AG08395 (cell line): Measurements from ENCODE around the gene KRTAP12-2.

ENCODE experiments used
- DNase-seq: peaks from one replicate; pipeline ENCODE4 v3.0.0; 2012; ENCODE audit warnings: mixed read lengths, low spot score

The KRTAP12-2 gene, protein sequence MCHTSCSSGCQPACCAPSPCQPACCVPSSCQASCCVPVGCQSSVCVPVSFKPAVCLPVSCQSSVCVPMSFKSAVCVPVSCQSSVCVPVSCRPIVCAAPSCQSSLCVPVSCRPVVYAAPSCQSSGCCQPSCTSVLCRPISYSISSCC

GRCh38 chr21:44666401-44667320 is at the start of gene KRTAP12-2:
KRTAP12-2 (minus strand) TSS chr21:44666927; CDS start chr21:44666886, 41 bp downstream.
- DNase-seq = no peak

DNA sequence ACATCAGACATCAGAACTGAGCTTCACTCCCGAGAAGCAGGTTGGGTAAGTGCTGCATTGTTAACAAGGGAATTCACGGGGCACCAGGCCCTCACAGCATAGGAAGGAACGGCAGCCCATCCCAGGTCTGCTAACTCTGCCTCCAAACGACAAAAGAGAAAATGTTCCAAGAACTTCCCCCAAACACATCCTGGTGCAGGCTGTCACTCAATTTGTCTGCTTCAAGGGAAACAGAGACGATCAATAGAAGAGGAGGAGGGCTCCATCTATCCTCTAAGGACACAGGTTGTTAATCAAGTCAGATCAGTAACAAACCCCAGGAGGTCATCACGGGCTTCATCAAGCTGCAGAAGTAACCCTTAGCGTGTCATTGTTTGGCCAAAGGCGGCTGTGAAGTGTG is 48.2 kb upstream of the KRTAP12-2 start:
- no peak for DNase-seq

DNA sequence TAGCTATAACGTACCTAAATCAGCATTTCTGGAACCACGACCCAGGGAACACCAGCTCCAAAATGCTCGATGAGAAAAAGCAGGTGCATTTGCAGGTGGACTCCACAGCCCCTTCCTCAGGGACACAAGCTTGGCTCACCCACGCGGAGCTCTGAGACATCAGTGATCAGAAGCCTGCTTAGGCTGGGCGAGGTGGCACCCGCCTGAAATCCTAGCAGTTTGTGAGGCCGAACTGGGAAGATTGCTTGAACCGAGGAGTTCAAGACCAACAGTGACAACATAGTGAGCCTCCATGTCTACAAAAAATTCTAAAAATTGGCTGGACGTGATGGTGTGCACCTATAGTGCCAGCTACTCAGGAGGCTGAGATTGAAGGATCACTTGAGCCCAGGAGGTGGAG is 47.1 kb upstream of the KRTAP12-2 start:
- DNase-seq = no peak

GRCh38 chr21:44713130-44713529 is 46.4 kb upstream of the KRTAP12-2 start:
- DNase-seq = no peak

DNA sequence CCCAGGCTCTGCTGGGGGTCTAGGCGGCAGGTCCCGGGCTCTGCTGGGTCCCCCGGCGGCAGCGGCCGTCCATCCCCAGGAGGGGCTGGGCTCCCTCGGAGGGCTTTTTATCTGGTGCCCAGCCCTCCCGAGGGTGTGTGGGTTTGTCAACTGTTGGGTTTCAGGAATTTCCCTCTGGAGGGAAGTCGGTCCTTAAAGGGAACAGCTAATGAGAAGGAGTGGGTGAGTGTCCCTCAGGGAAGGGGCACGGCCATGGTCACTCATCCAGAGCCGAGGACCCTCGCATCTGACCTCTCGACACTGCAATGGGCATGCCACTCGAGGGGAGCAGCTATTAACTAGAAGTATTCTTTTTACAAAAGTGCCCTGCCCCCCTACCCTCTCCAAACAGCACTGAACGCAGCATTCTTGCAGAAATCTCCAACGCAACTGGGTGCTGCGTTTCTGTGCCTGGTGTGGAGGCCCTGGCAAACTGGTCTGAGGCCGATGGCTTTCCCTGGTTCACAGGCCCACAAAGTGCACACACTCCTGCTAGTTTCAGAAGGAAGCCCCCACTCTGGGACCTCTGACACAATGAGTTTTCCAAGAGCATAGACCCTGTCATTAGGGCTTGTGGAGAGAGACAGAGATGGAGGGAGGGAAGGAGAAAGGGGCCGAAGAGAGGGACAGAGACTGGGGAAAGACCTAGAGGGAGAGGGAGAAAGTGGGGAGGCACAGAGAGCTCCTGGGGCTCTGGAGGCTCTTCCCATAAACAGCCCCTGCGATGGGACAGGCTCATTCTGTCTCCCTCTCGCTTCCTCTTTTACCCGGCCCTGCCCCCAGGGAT is 45.7 kb upstream of the KRTAP12-2 start:
- DNase-seq = no peak

GRCh38 chr21:44711327-44712202 is 44.8 kb upstream of the KRTAP12-2 start, which contains the start of gene TSPEAR:
TSPEAR (minus strand) TSS chr21:44711572; CDS start chr21:44711514, 58 bp downstream.
- DNase-seq = no peak

GRCh38 chr21:44710756-44711326 is 44.1 kb upstream of the KRTAP12-2 start:
- DNase-seq = no peak

- DNase-seq = no peak
Observed at GRCh38 chr21:44710294-44710665, 43.6 kb upstream of the KRTAP12-2 start.

DNA sequence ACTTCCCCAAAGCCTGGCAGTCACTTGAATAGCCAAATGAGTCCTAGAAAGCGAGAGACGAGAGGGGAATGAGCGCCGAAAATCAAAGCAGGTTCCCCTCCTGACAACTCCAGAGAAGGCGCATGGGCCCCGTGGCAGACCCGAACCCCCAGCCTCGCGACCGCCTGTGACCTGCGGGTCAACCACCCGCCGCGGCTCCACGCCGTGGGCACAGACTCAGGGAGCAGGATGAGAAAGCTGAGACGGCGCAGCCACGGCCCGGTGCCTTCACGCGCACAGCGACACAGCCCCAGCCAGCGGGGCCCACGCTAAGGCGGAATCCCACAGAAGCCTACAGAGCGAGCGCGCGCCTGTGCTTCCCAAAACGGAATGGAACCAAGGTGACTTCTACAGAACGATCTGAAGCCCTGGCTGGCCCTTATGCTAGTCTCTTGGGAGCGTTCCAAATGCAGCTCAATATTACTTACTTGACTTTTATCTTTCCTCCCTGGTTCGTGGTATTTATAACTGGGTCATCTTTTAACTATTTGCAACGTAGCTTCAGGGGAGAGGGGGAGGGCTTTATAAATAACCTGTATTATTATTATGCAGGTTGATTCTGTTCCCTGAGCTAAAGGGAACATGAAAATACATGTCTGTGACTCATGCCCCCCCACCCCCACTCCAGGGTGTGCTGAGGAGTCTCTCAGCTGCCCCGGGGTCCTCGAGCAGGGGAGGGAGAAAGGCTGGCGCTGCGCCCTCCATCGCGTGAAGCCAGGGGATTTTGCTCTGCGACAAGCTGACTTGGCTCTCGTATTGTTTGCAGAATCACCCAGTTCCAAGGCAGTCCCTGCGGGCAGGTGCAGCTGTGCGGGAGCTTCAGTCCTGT is 42.9 kb upstream of the KRTAP12-2 start:
- DNase-seq = no peak

DNA sequence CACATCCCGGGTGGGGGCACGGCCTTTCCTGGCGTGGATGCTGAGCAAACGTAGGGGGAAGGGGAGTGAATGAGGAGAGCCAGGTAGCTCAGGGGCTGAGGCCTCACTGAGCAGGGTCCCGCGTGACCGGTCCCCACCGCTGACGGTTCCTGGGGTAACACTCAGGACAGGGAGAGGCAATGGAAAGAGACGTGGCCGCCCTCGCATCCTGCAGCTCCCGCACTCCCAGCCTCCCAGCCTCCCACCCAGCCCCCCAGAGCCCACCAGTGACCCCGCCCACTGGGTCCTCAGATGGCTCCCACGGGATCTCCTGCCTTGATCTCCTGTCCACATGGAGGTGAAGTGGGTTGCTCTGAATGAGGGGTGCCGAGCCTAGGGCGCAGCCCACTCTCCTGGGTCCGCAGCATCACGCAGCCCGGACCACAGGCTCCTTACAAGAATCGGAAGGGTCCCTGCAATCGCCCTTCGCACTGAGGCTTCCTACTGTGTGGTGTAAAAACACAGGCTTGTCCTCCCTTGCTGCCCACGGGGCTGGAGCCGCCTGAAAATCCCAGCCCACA is 42.2 kb upstream of the KRTAP12-2 start:
- no peak for DNase-seq

- no peak for DNase-seq
Observed at GRCh38 chr21:44708213-44708865, 41.6 kb upstream of the KRTAP12-2 start.

DNA sequence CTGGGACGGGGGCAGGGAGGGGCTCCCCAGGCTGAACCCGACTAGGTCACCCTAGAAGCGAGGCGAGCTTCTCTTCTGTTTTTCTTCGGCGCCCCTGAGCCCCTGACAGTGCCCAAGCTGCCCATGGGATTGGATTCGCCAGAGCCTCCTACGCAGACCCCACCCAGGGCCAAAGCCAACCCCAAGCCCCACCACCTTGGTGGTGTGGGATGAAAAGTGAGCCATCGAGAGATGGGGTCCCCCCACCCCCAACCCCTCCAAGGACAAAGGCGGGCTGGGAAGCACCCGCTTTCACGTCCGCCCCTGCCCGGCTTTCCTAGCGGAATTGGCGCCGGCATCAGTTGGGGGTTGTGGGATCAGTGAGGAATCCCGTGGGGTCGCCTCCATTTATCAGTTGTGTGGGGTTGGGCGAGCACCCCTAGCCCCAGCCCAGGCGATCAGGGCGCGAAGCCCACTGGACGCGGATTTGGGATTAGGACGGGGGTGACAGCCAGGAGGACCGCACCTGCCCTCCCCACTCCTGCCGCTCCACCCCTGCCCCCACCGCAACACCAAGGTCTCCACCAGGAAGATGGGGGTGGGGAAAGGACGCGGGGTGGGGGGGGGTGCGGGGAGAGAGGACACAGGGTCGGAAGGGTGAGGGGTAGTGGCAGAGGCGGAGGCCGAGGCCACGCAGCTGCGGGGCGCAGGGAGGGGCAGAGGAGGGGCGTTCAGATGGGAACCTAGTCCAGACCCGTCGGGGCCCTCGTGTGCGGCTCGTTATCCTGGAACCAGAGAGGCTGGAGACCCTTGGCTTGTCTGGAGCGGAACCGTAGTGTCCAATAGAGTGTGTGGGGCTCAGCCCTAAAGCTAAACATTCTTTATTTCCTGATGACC is 40.2 kb upstream of the KRTAP12-2 start:
- DNase-seq = no peak

GRCh38 chr21:44706026-44706705 is 39.4 kb upstream of the KRTAP12-2 start:
- DNase-seq = no peak

DNA sequence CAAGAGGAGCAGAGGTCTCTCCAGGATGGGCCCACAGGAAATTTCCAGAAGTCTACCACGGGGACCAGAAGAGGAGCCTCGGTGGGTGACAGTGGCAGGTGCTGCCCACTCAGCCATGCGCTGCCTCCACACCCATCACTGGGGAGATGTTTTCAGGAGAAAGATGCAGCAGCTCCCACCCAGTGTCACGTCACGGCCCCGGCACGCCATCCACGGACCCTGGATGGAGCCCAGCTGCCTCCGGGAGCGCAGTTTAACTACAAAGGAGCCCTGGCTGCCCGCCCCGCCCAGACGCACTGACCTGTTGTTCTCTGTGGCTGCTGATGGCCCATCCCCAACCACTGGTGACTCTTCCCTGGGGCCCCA is 37.9 kb upstream of the KRTAP12-2 start:
- no peak for DNase-seq

DNA sequence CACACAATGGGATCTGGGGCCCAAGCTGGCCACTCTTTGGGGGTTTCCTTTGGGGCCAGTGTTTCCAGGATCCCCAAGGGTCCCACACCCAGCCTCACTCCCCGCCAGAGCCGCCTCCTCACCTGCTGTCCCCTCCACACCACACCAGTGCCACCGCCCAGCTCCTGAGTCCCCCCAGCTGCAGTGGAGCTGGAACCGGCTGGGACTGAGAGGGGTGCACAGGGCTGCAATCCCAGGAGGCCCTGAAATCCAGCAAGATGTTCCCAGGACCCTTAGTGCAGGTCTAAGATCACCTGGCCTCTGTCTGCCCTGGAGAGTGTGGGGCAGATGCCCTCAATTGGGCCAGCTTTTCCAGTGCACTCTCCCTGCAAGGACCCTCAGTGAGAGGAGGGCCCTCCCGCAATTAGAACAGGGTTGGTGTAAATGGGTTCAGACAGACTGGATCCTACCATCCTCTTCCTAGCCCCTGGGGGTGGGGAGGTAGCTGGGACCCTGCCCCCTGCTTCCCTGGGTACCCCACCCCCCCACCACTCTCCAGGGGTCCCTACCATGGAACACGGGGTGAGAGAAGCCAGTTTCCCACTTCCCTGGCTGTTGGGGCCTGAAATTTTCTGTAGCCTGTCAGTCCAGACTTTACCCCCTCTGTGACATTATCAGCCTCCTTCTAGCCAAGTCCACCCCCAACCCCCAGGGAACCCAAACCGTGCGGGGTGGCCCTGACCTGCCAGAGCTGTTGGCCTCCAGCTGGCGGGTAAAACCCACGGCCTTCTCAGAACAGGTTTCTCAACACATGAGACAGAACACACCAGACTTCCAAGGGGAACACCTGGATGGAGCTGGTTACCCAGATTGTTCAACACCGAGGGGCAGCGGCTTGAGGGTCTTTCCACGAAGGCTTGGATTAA is 37.3 kb upstream of the KRTAP12-2 start:
- DNase-seq = no peak

GRCh38 chr21:44702973-44703730 is 36.4 kb upstream of the KRTAP12-2 start:
- no peak for DNase-seq
